Memory B cell (primary cell): ENCODE data around the gene LONP1.

ENCODE experiments used
- ATAC-seq: fragments of 150-1000 bp; cut with Tn5 transposase; 2 replicates; pipeline ENCODE4 v1.10.0; 2021; ENCODE audit warnings: low read depth, mild to moderate bottlenecking, moderate library complexity
- DNase-seq, 2 donors: peaks; one replicate each; pipeline ENCODE4 v3.0.0; 2022; ENCODE audit warnings: low spot score in 2 of 2
- H3K27ac Mint-ChIP-seq: one replicate; pipeline ENCODE4 v1.8.0; 2022; ENCODE audit warnings: mild to moderate bottlenecking, moderate library complexity, mixed read lengths
- H3K27me3 Mint-ChIP-seq: one replicate; pipeline ENCODE4 v1.8.0; 2022; ENCODE audit warnings: mixed read lengths
- H3K36me3 Mint-ChIP-seq: one replicate; pipeline ENCODE4 v1.8.0; 2022; ENCODE audit warnings: mild to moderate bottlenecking, mixed read lengths
- H3K4me1 Mint-ChIP-seq: one replicate; pipeline ENCODE4 v1.8.0; 2022; ENCODE audit warnings: mixed read lengths
- H3K4me3 Mint-ChIP-seq: one replicate; pipeline ENCODE4 v1.8.0; 2022; ENCODE audit warnings: mild to moderate bottlenecking, moderate library complexity, mixed read lengths
- H3K9me3 Mint-ChIP-seq: one replicate; pipeline ENCODE4 v1.8.0; 2022; ENCODE audit warnings: mixed read lengths

LONP1 gene

GRCh38 chr19:5719274-5719960, 529 bp downstream of the LONP1 start:
- Mint-ChIP-seq H3K27me3 (no peaks in the 10 kb centered on the region), H3K9me3 (no peaks in the 10 kb centered on the region), H3K4me1 (peaks cover 14% of the 10 kb centered on the region), H3K36me3 (peaks cover 6% of the 10 kb centered on the region), H3K4me3 (peak overlapping the region; percentile 92), H3K27ac (peak overlapping the region; percentile 96)
- ATAC-seq (no peak), DNase-seq (peak in 1 of 2 donors; percentile 22)

GRCh38 chr19:5718579-5719273, 1.2 kb downstream of the LONP1 start:
- Mint-ChIP-seq H3K27ac (peak overlapping the region; percentile 96), H3K4me1 (peaks cover 14% of the 10 kb centered on the region), H3K4me3 (peak overlapping the region; percentile 92), H3K27me3 (no peaks in the 10 kb centered on the region), H3K36me3 (peaks cover 10% of the 10 kb centered on the region), H3K9me3 (no peaks in the 10 kb centered on the region)
- no peak for DNase-seq
- no peak for ATAC-seq

- Mint-ChIP-seq H3K27me3 (no peaks in the 10 kb centered on the region), H3K4me1 (peaks cover 14% of the 10 kb centered on the region), H3K36me3 (peaks cover 13% of the 10 kb centered on the region), H3K27ac (peak overlapping the region; percentile 69), H3K4me3 (peak overlapping the region; percentile 14), H3K9me3 (no peaks in the 10 kb centered on the region)
- DNase-seq (no peak), ATAC-seq (no peak)
Observed at GRCh38 chr19:5718037-5718578, 1.8 kb downstream of the LONP1 start.

GRCh38 chr19:5717215-5717935, 2.6 kb downstream of the LONP1 start:
- peak overlapping the region; percentile 14 for H3K4me3 Mint-ChIP-seq
- H3K4me1 Mint-ChIP-seq = peaks cover 14% of the 10 kb centered on the region
- peak overlapping the region; percentile 69 for H3K27ac Mint-ChIP-seq
- H3K36me3 Mint-ChIP-seq = peaks cover 13% of the 10 kb centered on the region
- ATAC-seq (no peak), DNase-seq (no peak)
- no peaks in the 10 kb centered on the region for H3K9me3 Mint-ChIP-seq
- H3K27me3 Mint-ChIP-seq = no peaks in the 10 kb centered on the region

GRCh38 chr19:5714816-5715215, 5.1 kb downstream of the LONP1 start:
- Mint-ChIP-seq H3K36me3 (peaks cover 17% of the 10 kb centered on the region), H3K4me3 (no peak overlapping the region), H3K27me3 (no peaks in the 10 kb centered on the region), H3K9me3 (no peaks in the 10 kb centered on the region), H3K4me1 (peaks cover 14% of the 10 kb centered on the region), H3K27ac (no peak overlapping the region)
- DNase-seq = no peak
- ATAC-seq = no peak

- DNase-seq (no peak), ATAC-seq (no peak)
- H3K9me3 Mint-ChIP-seq = no peaks in the 10 kb centered on the region
- H3K4me3 Mint-ChIP-seq = no peak overlapping the region
- peaks cover 6% of the 10 kb centered on the region for H3K4me1 Mint-ChIP-seq
- H3K27me3 Mint-ChIP-seq = no peaks in the 10 kb centered on the region
- H3K36me3 Mint-ChIP-seq = peaks cover 17% of the 10 kb centered on the region
- no peak overlapping the region for H3K27ac Mint-ChIP-seq
Observed at GRCh38 chr19:5713228-5713627, 6.7 kb downstream of the LONP1 start.

GRCh38 chr19:5711713-5712161, 8.2 kb downstream of the LONP1 start:
- Mint-ChIP-seq H3K9me3 (no peaks in the 10 kb centered on the region), H3K36me3 (peaks cover 16% of the 10 kb centered on the region), H3K4me1 (peaks cover 2% of the 10 kb centered on the region), H3K27ac (no peak overlapping the region), H3K27me3 (no peaks in the 10 kb centered on the region), H3K4me3 (no peak overlapping the region)
- no peak for DNase-seq
- no peak for ATAC-seq

GRCh38 chr19:5711025-5711424, 8.9 kb downstream of the LONP1 start:
- Mint-ChIP-seq H3K4me3 (no peak overlapping the region), H3K36me3 (peaks cover 16% of the 10 kb centered on the region), H3K4me1 (peaks cover 2% of the 10 kb centered on the region), H3K9me3 (no peaks in the 10 kb centered on the region), H3K27ac (no peak overlapping the region), H3K27me3 (no peaks in the 10 kb centered on the region)
- no peak for DNase-seq
- no peak for ATAC-seq

- Mint-ChIP-seq H3K36me3 (peaks cover 11% of the 10 kb centered on the region), H3K9me3 (no peaks in the 10 kb centered on the region), H3K27me3 (no peaks in the 10 kb centered on the region), H3K27ac (no peak overlapping the region), H3K4me3 (no peak overlapping the region), H3K4me1 (no peaks in the 10 kb centered on the region)
- ATAC-seq (no peak), DNase-seq (no peak)
Observed at GRCh38 chr19:5707576-5708575, 12.1 kb downstream of the LONP1 start.

GRCh38 chr19:5706876-5707573, 12.9 kb downstream of the LONP1 start:
- Mint-ChIP-seq H3K9me3 (no peaks in the 10 kb centered on the region), H3K4me3 (no peak overlapping the region), H3K27me3 (no peaks in the 10 kb centered on the region), H3K4me1 (no peaks in the 10 kb centered on the region), H3K36me3 (peaks cover 7% of the 10 kb centered on the region), H3K27ac (no peak overlapping the region)
- ATAC-seq (no peak), DNase-seq (no peak)

GRCh38 chr19:5705552-5705951, 14.4 kb downstream of the LONP1 start:
- Mint-ChIP-seq H3K27me3 (no peaks in the 10 kb centered on the region), H3K9me3 (no peaks in the 10 kb centered on the region), H3K4me3 (no peak overlapping the region), H3K36me3 (peaks cover 12% of the 10 kb centered on the region), H3K4me1 (no peaks in the 10 kb centered on the region), H3K27ac (no peak overlapping the region)
- no peak for DNase-seq
- no peak for ATAC-seq

GRCh38 chr19:5703819-5704818, 15.8 kb downstream of the LONP1 start:
- Mint-ChIP-seq H3K9me3 (no peaks in the 10 kb centered on the region), H3K27ac (no peak overlapping the region), H3K4me3 (no peak overlapping the region), H3K36me3 (peaks cover 13% of the 10 kb centered on the region), H3K4me1 (peaks cover under 1% of the 10 kb centered on the region), H3K27me3 (no peaks in the 10 kb centered on the region)
- DNase-seq (no peak), ATAC-seq (no peak)
